HG03108 (cell line): ENCODE data around the gene ARID1A.

ENCODE experiments used
- ATAC-seq: cut with Tn5 transposase; IDR thresholded peaks from one replicate; pipeline ENCODE4 v1.9.1; 2021; ENCODE audit warnings: moderate library complexity; ENCODE audit not compliant: unreplicated experiment

ARID1A gene

GRCh38 chr1:26826261-26827105, 130.7 kb downstream of the ARID1A start, which contains the start of gene ZDHHC18:
ZDHHC18 (plus strand) TSS chr1:26826688; CDS start chr1:26826805, 117 bp downstream.
- ATAC-seq, result peak; percentile 62

DNA sequence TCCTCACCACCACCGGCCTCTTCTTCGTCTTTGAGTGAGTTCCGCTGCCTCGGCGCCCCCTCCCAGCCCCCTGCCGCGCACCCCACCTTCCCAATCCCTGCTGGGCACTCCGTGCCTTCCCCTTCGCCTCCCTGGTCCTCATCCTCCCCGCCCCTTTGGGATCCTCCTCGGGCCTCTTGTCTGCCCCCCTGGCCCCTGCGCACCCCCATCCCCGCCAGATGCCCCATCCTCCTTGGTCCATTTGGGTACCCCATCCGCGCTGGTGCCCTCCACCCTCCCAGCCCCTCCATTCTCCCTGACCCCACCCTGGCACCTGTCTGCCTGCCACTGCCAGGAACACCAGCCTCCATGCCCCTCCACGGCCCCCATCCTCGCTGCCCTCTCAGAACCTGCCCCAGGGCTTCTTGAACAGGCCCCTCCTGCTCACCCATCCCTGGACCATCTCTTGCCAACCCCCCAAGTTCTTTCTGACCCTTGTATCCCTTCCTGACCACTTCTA, 131.3 kb downstream of the ARID1A start:
- no peak for ATAC-seq

DNA sequence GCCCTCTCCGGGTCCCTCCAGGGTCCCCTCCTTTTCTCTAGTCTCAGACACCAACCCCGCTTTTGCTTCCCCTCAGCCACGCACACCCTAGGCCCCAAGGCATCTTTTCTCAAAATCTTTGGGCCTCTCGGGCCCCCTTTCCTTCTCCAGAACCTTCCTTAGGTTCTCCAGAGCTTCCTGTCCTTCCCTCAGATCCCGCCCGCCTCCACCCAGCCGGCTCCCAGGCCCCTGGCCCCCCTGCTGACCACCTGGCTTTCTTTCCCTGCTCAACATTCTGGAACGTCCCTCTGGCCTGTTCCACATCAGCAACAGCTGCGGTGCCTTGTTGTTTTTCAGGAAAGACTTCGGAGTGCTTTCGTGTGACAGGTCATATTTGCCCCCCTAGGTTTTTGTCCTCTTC, 131.8 kb downstream of the ARID1A start:
- ATAC-seq, result no peak

- ATAC-seq, result no peak
Measured at GRCh38 chr1:26828411-26828991, 132.7 kb downstream of the ARID1A start.

DNA sequence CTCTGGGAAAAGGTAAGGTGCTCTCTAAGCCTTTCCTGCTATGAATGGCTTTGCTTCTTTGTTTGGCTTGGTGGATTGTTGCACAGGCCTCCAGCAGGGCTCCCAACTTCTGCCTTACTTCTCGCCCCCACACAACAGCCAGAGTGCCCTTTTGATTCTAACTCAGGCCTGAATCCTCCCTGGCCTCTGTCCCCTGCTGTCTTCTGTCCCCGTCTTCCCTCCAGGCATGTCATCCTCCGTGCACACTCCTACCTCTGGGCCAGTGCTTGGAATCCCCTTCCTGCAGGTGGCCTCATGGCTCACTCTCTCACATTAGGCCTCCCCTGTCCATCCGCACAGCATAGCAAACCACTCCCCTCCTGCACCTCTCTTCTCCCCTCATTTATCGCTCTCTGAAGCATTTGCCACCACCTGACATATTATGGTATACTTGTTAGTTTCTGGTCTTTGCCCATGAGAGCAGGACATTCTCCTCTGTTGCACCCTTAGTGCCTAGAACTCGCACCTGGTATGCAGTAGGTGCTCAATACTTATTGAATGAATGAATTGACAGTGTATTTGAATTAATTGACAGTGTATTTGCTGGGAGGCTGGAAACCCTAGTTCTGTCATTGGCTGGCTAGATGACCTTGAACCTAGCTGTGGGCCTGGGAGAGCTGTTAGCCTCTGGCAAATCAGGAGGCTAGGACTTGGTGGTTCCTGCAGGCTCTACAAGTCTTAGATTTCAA, 133.5 kb downstream of the ARID1A start:
- no peak for ATAC-seq

- ATAC-seq, result no peak
Measured at GRCh38 chr1:26831059-26831458, 135.2 kb downstream of the ARID1A start.
